Upper lobe of left lung (tissue), 4 donors: ENCODE measurements around the gene SLCO6A1.

Source experiments
- CTCF ChIP-seq, 6 experiments: fragments of 450-650 bp in 4 of 6; fragments of 200-600 bp in 2 of 6; sonication (generic) in 2 of 6; IDR thresholded peaks; one replicate each; pipeline ENCODE4 v1.5.1; 2016 to 2019; ENCODE audit warnings: antibody characterized with exemption in 6 of 6
- EP300 ChIP-seq, 4 donors: sonication (generic); formaldehyde crosslinking; IDR thresholded peaks; one replicate each; pipeline ENCODE4 v1.5.1; 2017; ENCODE audit warnings: antibody characterized with exemption in 4 of 4, control low read depth in 2 of 4
- POLR2A ChIP-seq, 4 donors: fragments of 450-650 bp; IDR thresholded peaks; one replicate each; pipeline ENCODE4 v1.5.1; 2016 to 2017; ENCODE audit warnings: antibody characterized with exemption in 4 of 4, mild to moderate bottlenecking in 2 of 4

GRCh38 chr5:102414448-102414847 lies 84.4 kb downstream of the SLCO6A1 start:
- TF ChIP-seq CTCF (IDR thresholded peaks at IDR 0.05) (no peak), EP300 (IDR thresholded peaks at IDR 0.05) (no peak), POLR2A (IDR thresholded peaks at IDR 0.05) (no peak)
